ENCODE data around the gene ATP8B4.

GRCh38 chr15:49902685-49903501 is 216.1 kb downstream of the ATP8B4 start:
- TF ChIP-seq CTCF (optimal IDR thresholded peaks at IDR 0.05 in 1 of 3, IDR thresholded peaks at IDR 0.05 in 1 of 3, conservative IDR thresholded peaks at IDR 0.05 in 1 of 3; ENCODE audit: extremely low read depth in 1 of 3, insufficient read depth in 2 of 3, low read length in 3 of 3) (no peak), EZH2 (IDR thresholded peaks at IDR 0.05; ENCODE audit: low read length) (no peak)
